Measurements from ENCODE around the gene MTUS2.

GRCh38 chr13:28867564-28867963 lies 47.4 kb downstream of the MTUS2 start:
- TF ChIP-seq YY1 (IDR thresholded peaks at IDR 0.05; ENCODE audit: insufficient read depth, insufficient read length) = no peak
- no peak for TF ChIP-seq ZNF274 (IDR thresholded peaks at IDR 0.05; ENCODE audit: low read depth, low read length)
- TF ChIP-seq SUZ12 (IDR thresholded peaks at IDR 0.05; ENCODE audit: extremely low read depth, insufficient read depth, insufficient read length) = no peak
